Measurements from ENCODE around the gene TINAG.

The TINAG gene

DNA sequence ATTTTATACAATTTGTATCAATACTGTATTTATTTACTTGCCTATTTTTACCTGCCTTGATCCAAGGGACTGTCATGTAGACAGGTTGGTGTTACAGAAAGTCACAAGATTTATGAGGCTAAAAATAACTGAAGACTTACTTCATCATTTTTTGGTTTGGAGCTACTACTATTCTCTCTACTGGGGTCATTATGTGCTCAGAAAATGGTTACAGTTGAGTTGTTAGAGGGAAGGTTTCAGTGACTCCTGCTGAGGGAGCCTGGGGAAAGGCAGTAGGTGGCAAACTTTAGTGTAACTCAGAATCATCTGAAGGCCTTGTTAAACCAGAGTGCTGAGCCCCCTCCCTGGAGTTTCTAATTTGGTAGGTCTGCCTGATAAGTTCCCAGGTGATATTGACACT lies 118.8 kb downstream of the TINAG start:
- DNase-seq (ENCODE audit: low read depth in 4 of 4, low spot score in 1 of 4): no peak

DNA sequence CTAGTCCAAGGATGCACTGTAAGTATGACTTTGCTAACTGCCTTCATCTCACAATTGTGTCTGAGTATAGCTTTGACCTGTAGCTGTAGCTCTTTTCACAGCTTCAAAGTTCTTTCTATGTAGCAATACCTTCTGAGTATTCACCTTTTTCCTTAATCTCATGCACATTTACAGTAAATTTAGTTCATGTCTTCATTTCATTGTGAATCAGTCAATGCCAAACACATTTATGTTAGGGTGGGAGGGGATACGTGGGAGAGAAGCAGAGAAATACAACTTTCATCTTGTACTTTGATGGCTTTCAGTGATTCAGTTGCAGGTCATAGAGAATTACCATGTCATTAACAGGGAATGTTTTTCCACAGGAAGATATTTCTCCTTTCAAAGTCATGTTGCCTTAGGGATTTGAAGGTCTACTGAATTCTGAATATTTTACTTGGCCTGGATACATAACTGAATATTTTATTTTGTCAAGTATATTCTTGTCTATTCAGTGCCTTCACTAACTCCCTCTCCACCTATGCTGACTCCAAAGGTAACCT lies 119.2 kb downstream of the TINAG start:
- no peak for DNase-seq (ENCODE audit: low read depth in 4 of 4, low spot score in 1 of 4)

DNA sequence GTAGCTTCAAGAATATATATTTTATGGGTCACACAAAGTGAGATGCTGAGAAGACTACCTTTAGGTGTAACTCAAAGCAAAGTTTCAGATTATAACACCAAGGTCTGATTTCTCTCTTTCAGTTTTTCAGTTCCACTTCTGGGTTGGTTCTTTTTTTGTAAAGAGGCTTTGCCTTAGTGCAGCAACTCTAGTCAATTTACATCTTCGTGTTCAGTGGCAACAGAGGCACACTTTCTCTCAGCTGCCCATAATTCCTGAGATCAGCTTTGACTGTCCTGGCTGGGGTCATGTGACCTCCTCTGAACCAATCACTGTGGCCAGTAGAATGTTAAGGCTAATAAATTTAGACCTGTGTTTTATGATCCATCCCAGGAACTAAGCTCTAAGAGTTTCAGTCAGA lies 120.2 kb downstream of the TINAG start:
- no peak for DNase-seq (ENCODE audit: low read depth in 4 of 4, low spot score in 1 of 4)

DNA sequence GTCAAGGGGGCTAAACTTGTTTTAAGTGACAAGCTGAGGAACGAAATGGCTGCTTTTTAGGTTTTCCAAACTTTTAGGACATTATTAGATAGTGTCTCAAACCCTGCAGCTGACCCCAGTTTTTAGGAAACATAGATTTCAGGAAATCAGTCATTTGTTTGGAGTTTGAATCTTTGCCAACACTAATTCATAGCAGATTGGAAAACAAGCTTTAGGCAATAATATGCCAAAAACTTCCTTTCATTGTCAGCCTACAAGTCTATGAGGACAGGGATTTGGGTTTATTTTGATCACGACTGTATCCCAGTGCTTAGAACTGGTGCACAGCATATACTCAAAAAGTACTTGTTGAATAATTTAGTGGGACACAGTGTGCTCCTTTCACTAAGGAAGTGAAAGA lies 123.2 kb downstream of the TINAG start:
- no peak for DNase-seq (ENCODE audit: low read depth in 4 of 4, low spot score in 1 of 4)
